ENCODE data around the gene ADRA2C.

Gene ADRA2C

GRCh38 chr4:3735196-3735595 is 31.0 kb upstream of the ADRA2C start:
- Histone ChIP-seq H3K36me3 (replicated peaks; ENCODE audit: low read depth, low read length) (no peaks in the 10 kb centered on the region), H3K79me2 (ENCODE audit: low read length) (no peaks in the 10 kb centered on the region), H3K9ac (ENCODE audit: low read length) (no peak overlapping the region), H3K9me3 (ENCODE audit: insufficient read depth, low read length) (no peaks in the 10 kb centered on the region), H3K27ac (ENCODE audit: low read length) (no peak overlapping the region), H3K4me1 (ENCODE audit: low read length) (no peaks in the 10 kb centered on the region), H4K20me1 (ENCODE audit: insufficient read depth, low read length) (no peaks in the 10 kb centered on the region), H2AFZ (ENCODE audit: low read depth, low read length) (no peak overlapping the region), H3K4me2 (ENCODE audit: low read length) (no peak overlapping the region), H3K4me3 (ENCODE audit: low read length) (no peak overlapping the region), H3K27me3 (ENCODE audit: low read depth, low read length) (peaks cover 11% of the 10 kb centered on the region; the same call in 1 of the 2 replicates)
- TF ChIP-seq EZH2phosphoT487 (IDR thresholded peaks at IDR 0.05; ENCODE audit: low read depth) (no peak), CTCF (IDR thresholded peaks at IDR 0.05; ENCODE audit: low read depth, low read length) (no peak)

- Histone ChIP-seq H3K36me3 (replicated peaks; ENCODE audit: low read depth, low read length) (no peaks in the 10 kb centered on the region), H3K9ac (ENCODE audit: low read length) (no peak overlapping the region), H3K79me2 (ENCODE audit: low read length) (no peaks in the 10 kb centered on the region), H3K27ac (ENCODE audit: low read length) (no peak overlapping the region), H3K9me3 (ENCODE audit: insufficient read depth, low read length) (no peaks in the 10 kb centered on the region), H4K20me1 (ENCODE audit: insufficient read depth, low read length) (no peaks in the 10 kb centered on the region), H3K4me3 (ENCODE audit: low read length) (no peak overlapping the region), H3K4me1 (ENCODE audit: low read length) (no peaks in the 10 kb centered on the region), H2AFZ (ENCODE audit: low read depth, low read length) (no peak overlapping the region), H3K4me2 (ENCODE audit: low read length) (no peak overlapping the region), H3K27me3 (ENCODE audit: low read depth, low read length) (peaks cover 11% of the 10 kb centered on the region; the same call in 1 of the 2 replicates)
- TF ChIP-seq CTCF (IDR thresholded peaks at IDR 0.05; ENCODE audit: low read depth, low read length): no peak
- no peak for TF ChIP-seq EZH2phosphoT487 (IDR thresholded peaks at IDR 0.05; ENCODE audit: low read depth)
Observed at GRCh38 chr4:3736290-3736689, 29.9 kb upstream of the ADRA2C start.

- no peaks in the 10 kb centered on the region for H4K20me1 ChIP-seq (ENCODE audit: insufficient read depth, low read length)
- no peaks in the 10 kb centered on the region for H3K79me2 ChIP-seq (ENCODE audit: low read length)
- no peak overlapping the region for H3K27ac ChIP-seq (ENCODE audit: low read length)
- TF ChIP-seq CTCF (IDR thresholded peaks at IDR 0.05; ENCODE audit: low read depth, low read length) (no peak), EZH2phosphoT487 (IDR thresholded peaks at IDR 0.05; ENCODE audit: low read depth) (no peak)
- H3K36me3 ChIP-seq (replicated peaks; ENCODE audit: low read depth, low read length): no peaks in the 10 kb centered on the region
- no peak overlapping the region for H3K4me2 ChIP-seq (ENCODE audit: low read length)
- peaks cover 11% of the 10 kb centered on the region; the same call in 1 of the 2 replicates for H3K27me3 ChIP-seq (ENCODE audit: low read depth, low read length)
- H3K9me3 ChIP-seq (ENCODE audit: insufficient read depth, low read length): no peaks in the 10 kb centered on the region
- no peak overlapping the region for H3K9ac ChIP-seq (ENCODE audit: low read length)
- H3K4me1 ChIP-seq (ENCODE audit: low read length): no peaks in the 10 kb centered on the region
- no peak overlapping the region for H3K4me3 ChIP-seq (ENCODE audit: low read length)
- no peak overlapping the region for H2AFZ ChIP-seq (ENCODE audit: low read depth, low read length)
Observed at GRCh38 chr4:3736806-3737205, 29.4 kb upstream of the ADRA2C start.

GRCh38 chr4:3739577-3739976 is 26.6 kb upstream of the ADRA2C start:
- peaks cover 11% of the 10 kb centered on the region; the same call in 1 of the 2 replicates for H3K27me3 ChIP-seq (ENCODE audit: low read depth, low read length)
- H3K79me2 ChIP-seq (ENCODE audit: low read length): no peaks in the 10 kb centered on the region
- no peak overlapping the region for H3K4me2 ChIP-seq (ENCODE audit: low read length)
- no peak overlapping the region for H3K27ac ChIP-seq (ENCODE audit: low read length)
- no peak overlapping the region for H2AFZ ChIP-seq (ENCODE audit: low read depth, low read length)
- H3K4me1 ChIP-seq (ENCODE audit: low read length): no peaks in the 10 kb centered on the region
- no peak for TF ChIP-seq CTCF (IDR thresholded peaks at IDR 0.05; ENCODE audit: low read depth, low read length)
- TF ChIP-seq EZH2phosphoT487 (IDR thresholded peaks at IDR 0.05; ENCODE audit: low read depth): no peak
- no peak overlapping the region for H3K4me3 ChIP-seq (ENCODE audit: low read length)
- no peak overlapping the region for H3K9ac ChIP-seq (ENCODE audit: low read length)
- no peaks in the 10 kb centered on the region for H3K9me3 ChIP-seq (ENCODE audit: insufficient read depth, low read length)
- no peaks in the 10 kb centered on the region for H3K36me3 ChIP-seq (replicated peaks; ENCODE audit: low read depth, low read length)
- no peaks in the 10 kb centered on the region for H4K20me1 ChIP-seq (ENCODE audit: insufficient read depth, low read length)
